Measurements from ENCODE around the gene MRPL49. TPM values are rescaled to one million over a fixed set of nuclear protein-coding genes. Genes with fewer than 3 reads are reported as not detected.
"Not testable (repeated sequence)": the region's sequence is repeated elsewhere in the genome, so short reads cannot be mapped to it uniquely, and the experiment has no call there.

The MRPL49 gene
- polyA plus RNA-seq, 10 donors = 17.5 to 26.5 (median 23.4) TPM

DNA sequence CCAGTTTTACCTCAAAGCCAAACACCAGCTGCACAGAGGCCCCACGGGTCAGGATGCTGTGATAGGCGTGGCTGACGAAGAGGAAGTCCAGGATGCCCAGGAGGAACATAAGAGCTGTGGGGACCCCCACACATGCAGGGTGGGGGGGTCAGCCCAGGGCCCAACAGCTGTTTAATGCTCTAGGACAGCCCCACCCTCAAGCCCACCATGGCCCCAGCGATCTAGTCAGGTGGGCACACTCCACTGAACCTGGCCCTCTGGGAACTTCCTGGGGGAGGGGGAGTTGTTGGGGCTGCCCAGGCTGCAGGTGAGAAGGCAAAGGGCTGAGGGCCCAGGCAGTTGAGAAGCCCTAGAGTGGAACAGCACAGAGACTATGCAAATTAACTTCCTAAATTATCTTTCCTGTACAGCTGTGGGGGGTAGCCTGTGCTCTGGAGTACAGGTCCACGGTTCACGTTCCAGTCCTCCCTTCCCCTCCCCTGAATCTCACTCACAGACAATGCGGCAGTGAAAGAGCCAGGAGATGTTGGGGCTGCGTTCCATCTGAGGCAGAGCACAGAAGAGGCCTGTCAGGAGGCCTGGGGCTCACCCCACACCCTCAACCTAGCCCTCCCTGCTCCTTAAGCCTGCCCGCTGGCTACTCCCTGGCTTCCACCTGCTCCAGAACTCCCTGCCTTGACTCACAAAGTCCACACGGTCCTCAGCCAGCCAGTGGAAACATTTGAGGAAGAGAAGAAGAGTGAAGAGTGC is 10.3 kb downstream of the MRPL49 start:
- DNase-seq = no peak

DNA sequence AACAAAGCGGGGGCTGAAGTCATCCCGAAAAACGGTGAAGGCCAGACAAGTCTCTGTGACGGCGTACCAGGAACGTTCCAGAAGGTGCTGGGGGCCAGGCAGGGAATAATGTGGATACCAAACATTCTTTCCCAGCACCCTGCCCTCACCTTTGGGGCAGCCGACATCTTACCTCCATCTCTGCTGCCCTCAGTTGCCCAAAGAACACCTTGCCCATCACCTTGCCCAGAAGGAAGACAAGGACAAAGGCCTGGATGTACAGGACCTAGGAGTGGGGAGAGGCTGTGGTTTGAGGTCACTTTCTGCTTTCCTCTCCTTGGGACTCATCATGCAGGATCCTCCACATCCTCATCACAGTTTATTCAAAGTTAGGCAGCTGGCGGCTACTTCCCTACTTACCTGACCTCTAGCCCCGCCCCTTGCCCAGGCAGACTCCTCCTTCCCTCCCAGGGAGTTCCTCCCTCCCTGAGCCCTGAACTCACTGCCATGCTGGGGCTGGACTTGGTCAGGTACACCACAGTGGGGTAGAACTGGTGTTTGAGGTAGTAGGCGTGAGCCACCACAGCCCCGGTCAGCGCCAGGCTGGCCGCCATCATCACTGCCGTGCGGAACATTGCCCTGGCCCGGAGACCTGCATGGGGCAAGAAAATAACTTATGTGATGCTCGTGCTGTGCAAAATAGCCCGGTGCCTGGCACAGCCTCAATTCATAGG is 11.0 kb downstream of the MRPL49 start:
- peak in 1 of 3 donors; percentile 43 for DNase-seq

DNA sequence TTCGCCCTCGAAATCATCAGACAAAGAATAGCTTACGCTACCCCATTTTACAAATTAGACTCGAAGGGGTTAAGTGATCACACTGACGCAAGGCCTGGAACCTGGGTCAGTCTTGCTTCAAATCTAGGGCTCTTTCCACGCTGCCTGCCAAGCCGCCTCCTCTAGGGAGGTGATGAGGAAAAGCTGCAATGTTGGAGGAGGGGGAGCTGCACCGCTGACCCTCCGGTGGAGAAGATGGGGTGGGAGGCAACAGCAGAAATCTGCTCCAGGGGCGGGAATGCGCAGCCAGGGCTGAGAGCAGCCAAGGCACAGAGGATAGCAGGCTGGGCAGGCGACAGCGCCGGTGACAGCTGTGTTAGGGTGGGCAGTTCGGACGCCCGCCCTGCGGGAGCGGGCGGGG is 11.6 kb downstream of the MRPL49 start:
- peak in 2 of 3 donors; percentile 88 to 92 for DNase-seq

DNA sequence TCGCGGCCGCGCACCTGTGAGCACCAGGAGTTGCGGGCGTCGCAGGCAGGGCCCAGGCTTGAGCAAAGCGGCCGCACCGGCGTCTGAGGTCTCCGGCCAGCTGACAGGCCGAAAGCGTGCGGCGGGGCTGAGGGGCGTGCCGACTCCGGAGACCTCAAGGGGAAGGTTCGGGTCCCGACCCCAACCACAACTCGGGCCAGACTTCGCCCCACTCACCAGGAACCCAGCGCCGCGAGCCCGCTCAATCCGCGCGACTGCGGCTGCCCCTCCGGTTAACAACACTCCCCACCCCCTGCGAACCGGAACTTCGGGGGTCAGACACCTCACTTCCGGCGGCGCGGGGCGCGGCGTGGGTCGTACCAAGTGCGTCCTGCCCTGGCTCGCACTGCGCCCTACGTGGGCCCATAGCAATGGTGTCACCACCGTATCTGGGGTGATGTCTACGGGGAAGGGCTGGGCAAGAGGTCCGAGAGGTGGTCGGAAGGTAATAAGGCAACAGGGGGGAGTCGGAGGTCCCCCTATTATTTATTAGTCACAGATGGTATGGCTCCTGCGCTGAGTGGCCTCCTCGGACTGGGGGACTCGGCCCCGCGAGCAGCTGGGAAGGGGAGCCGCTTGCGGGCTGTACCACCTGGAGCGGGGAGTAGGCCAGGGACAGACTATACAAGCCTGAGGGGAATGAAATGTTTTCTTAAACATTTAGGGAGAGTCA is 12.3 kb downstream of the MRPL49 start, which contains the start of gene SYVN1:
SYVN1 (minus strand) TSS at position 280 of the 712 bp plus-strand sequence. CDS start 918 bp downstream, outside the sequence.
- peak; percentile 90 to 98 (median 96) for DNase-seq

DNA sequence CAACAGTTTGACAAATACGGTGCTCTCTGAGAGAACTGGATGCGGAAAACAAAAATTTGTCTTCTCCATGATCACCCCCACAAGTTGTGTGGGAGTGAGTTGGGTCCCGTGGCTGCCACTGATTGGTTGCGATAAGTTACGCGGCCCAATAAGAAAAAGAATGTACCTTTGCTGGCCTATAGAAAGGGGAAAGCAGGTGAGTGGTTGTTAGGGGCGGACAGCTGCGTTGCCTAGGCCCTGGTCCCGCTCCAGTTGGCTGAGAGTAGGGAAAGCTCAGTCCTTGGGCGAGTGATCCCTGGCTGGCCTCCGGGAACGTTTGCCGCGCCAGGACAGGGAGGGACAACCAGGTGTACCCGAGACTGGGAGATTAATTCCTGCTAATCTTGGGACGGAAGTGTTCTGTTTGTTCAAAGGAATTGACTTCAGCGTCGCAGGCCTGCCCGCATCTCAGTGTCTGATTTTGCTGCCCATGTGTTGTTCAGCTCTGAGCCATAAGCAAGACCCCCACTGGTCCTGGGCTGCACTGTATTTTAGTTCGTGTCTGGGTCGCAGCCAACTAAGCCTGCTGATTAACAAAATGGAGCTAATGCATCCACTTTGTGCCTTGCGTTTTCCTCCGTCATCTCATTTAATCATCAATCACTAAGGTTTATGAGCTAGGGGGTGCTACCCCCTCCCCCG is 13.0 kb downstream of the MRPL49 start:
- DNase-seq = peak; percentile 92 to 98 (median 96)

DNA sequence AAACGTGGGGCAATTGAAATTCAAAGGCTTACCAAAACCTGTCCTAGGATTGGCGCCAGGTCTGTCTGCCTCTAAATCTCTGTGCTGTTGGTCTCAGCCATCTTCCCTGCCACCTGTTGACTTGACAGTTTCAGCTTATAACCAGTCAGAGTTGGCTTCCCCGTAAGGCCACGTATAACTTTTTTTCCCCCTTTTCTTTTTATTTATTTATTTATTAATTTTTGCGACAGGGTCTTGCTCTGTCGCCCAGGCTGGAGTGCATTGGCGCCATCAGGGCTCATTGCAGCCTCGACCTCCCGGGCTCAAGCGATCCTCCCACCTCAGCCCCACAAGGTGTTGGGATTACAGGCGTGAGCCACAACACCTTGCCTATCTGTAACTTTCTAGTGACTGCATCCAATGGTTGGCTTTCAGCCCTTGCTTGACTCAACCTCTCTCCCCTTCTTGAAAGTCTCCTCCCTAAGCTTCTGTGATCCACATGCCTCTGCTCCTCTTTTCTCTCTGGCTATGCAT is 13.6 kb downstream of the MRPL49 start:
- DNase-seq = no peak

DNA sequence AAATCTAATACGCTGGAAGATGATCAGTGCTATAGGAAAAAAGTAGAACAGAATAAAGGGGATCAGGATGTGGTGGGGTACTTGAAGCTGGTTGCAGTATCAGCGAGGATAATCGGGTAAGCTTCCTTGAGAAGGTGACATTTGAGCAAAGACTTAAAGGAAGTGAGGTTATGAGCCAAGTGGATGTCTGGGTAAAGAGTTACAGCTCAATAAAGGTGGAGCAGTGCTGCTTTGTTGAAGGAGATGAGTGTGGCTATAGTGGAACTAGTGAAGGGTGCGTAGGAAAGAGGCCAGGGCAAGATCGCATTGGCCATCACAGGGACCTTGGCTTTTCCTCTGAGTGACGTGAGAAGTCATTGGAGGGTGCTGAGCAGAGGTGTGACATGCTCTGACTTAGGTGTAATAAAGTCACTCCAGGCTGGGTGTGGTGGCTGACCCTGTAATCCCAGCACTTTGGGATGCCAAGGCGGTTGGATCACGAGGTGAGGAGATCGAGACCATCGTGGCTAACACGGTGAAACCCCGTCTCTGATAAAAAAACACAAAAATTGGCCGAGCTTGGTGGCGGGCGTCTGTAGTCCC is 14.5 kb downstream of the MRPL49 start:
- DNase-seq = no peak

DNA sequence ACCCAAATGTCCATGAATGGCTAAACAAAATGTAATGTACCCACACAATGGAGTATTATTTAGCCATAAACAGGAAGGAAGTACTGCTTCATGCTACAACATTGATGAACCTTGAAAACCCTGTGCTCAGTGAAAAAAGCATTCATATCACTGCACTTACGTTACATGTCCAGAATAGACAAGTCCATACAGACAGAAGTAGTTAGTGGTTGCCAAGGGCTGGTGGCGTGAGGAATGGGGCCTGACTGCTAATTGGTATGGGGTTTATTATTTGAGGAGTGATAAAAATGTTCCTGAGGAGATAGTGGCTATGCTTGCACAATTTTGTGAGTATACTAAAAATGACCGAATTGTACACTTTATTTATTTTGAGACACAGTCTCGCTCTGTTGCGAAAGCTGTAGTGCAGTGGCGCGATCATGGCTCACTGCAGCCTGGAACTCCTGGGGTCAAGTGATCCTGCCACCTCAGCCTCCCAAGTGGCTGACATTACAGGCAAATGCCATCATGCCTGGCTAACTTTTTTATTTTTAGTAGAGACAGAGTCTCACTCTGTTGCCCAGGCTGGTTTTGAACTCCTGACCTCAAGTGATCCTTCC is 19.9 kb downstream of the MRPL49 start:
- no peak for DNase-seq

DNA sequence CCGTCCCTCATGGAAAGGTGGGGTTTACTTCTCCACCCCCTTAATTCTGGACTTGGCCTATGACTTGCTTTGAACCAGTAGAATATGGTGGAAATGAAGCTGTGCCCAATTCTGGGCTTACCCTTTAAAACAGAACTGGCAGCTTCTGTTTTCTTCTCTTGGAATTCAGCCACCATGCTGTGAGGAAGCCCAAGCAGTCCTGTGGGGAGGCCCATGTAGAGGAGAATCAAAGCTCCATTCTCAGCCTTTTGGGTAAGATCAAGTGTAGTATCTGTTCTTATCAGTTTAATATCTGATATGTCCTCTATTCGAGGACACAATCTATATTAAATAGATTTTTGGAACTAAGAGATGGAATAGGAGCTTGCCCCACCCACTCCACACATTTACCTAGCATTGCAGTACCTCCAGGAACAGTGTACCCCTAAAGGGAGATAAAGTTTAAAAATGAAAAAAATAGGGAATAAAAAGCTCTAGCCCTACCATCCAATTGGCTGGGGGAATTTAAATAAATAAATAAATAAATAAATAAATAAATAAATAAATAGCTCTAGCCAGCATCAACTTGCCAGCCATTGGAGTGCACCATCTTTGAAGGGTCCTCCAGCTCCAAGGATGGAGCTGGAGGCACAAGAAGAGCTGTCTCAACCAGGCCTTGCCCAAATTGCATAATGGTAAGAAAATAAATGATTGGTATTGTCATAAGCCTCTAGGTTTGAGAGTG is 25.4 kb downstream of the MRPL49 start:
- no peak for DNase-seq

DNA sequence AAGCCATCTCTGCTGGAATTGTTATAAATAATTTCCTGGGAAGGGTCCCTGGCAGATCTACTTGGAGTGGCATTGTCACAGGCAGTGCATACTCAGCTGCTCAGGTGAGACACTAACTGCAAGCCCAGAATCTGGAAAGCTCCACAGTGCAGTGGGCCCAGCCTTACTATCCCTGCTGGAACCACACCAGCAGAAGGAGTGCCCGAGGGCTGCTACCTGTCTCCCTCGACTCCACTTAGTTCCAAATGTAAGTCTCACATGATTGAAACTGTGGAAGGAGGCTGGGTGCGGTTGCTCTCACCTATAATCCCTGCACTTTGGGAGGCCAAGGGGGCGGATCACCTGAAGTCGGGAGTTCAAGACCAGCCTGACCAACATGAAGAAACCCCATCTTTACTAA is 26.5 kb downstream of the MRPL49 start:
- DNase-seq = no peak

DNA sequence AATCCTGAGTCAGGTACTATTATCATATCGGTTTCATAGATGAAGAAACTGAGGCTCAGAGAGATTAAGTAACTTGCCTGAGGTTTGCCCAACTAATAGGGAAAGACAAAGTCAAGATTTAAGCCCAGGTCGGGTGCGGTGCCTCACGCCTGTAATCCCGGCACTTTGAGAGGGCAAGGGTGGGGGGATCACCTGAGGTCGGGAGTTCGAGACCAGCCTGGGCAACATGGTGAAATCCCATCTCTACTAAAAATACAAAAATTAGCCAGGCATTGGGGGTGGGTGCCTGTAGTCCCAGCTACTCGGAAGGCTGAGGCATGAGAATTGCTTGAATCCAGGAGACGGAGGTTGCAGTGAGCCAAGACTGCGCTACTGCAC is 28.0 kb downstream of the MRPL49 start:
- not testable (repeated sequence) for DNase-seq

DNA sequence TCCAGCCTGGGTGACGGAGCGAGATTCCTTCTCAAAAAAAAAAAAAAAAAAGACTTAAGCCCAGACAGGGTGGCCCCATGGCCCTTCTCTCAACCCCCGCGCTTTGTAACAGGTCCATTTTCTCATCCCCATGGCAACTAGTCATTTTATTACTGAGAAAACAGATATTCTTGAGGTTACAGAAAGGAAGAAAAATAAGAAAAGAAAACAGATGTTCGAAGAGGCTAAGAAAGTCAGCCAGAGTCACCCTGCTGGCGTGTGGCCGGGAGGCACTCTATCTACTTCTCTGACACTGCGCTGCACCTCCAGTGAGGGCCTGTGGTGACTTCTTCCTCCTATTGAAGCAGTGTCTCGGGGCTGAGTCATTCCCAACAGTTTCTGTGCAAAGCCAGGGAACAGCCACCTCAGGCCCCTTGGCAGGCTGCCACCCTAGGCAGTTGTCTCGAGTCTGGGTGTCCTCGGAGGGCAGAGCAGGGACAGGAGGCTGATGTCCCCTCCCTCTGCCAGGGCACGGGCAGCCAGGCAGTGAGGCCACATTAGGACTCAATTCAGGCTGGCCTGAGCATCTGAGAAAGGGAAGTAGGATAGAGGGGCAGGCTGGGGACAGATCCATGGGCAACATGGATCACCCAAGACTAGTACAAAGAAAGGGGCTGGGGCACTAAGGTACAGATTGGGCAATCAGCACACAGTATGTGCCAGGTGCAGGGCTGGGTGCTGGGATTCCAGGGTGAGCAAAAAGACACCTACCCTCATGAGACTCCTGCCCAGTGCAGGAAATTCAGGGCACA is 28.6 kb downstream of the MRPL49 start:
- peak; percentile 75 to 87 (median 78) for DNase-seq

DNA sequence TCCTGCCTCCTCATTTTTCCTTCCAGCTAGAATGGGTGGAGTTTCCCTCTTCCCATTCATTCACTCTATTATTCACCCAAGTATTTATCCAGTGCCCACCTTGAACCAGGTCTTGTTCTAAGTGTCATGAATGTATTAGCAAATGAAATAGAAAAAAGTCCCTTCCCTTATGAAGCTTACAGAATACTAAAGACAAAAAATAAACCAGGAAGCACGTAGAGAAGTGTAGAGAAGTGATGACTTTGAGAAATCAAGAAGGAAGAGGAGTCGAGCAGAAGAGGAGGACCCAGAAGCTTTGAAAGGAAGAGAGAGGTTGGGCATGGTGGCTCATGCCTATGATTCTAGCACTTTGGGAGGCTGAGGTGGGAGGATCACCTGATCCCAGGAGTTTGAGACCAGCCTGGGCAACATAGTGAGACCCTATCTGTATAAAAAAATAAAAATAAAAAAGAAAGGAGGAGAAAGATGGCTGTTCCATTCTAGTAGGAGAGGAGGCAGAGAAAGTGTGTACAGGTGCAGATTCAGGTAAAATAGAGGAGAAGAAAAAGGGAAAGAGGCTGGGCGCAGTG is 29.3 kb downstream of the MRPL49 start:
- DNase-seq = no peak

DNA sequence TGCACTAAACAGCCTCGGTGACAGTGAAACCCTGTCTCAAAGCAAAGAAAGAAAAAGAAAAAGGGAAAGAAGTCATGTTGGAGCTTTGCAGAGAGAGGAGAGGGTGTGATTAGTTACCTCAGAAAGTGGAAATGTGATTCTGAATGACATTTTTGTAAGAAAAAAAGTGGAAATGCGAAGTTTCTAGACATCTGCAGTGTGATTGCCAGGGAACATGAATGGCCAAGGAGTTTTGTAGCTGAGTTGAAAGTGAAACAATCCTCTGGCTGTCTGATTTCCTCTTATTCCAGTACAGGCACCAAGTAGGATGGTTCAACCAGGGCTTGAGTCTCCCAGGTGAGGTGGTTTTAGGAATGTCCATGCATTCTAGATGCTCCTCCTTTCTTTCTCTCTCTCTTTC is 30.0 kb downstream of the MRPL49 start:
- DNase-seq = no peak

DNA sequence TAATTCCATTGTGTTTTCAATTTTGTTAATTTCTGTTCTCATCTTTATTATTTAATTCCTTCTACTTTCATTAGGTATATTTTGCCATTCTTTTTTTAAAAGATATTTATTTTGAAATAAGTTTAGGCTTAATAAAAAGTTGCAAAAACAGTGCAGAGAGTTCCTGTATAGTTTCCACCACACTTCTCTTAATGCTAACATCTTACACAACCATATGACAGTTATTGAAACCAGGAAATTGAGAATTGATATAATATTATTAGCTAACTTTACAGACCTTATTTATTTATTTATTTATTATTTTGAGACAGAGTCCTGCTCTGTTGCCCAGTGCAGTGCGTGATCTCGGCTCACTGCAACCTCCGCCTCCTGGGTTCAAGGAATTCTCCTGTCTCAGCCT is 34.1 kb downstream of the MRPL49 start:
- no peak for DNase-seq

DNA sequence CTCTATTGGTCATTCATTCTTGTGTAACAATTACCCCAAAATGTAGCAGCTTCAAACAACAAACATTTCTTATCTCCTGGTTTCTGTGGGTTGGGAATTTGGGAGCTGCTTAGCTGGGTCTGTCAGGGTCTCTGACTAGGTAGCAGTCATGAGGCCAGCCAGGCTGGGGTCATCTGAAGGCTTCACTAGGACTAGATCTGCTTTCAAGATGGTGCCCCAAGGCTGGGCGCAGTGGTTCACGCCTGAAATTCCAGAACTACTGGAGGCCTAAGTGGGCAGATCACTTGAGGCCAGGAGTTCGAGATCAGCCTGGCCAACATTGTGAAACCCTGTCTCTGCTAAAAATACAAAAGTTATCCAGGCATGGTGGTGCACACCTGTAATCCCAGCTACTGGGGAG is 34.8 kb downstream of the MRPL49 start:
- no peak for DNase-seq

DNA sequence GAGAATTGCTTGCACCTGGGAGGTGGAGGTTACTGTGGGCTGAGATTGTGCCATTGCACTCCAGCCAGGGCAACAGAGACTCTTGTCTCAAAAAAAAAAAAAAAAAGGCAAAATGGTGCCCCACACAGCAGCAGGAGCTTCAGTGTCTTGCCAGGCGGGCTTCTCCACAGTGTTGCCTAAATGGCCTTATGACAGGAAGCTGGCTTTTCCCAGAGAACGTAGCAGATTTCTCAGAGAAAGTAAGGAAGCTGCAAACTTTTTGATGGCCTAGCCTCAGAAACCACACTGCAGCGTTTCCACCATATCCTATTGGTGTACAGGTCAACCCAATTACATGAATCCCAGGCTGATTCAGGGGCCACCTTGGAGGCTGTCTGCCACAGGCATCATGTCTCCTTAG is 35.2 kb downstream of the MRPL49 start:
- DNase-seq = no peak

DNA sequence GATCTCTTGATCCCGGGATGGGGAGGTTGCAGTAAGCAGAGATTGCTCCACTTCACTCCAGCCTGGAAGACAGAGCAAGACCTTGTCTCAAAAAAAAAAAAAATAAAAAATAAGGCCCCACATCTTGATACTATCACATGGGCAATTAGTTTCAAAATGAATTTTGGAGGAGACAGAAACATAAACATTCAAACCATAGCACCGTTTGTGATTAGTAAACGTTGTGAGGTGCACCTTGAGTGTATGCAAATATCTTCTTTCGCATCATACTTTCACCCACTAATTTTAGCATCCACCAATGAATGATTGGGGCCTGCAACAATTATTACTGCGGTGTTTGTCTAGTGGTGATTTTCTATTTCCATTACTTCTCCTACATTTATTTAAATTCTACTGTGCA is 36.9 kb downstream of the MRPL49 start:
- no peak for DNase-seq

DNA sequence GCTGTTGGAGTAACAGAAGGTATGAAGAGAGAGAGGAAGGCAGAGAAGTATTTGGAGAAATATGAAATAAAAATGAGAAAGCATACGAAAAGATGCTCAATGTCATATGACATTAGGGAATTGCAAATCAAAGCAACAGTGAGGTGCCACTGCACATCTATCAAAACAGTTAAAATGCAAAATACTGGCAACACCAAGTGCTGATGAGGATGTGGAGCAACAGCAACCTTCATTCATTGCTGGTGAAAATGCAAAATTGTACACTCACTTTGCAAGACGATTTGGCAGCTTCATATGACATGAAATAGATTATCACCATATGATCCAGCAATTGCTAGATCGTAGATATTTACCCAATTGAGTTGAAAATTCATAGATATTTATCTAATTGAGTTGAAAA is 38.5 kb downstream of the MRPL49 start:
- no peak for DNase-seq
